Tibial artery (tissue), 4 donors: ENCODE data around the gene RIMBP2.
"Not testable (repeated sequence)": the region's sequence is repeated elsewhere in the genome, so short reads cannot be mapped to it uniquely, and the experiment has no call there.

ENCODE experiments used
- DNase-seq, 2 donors: peaks; one replicate each; pipeline ENCODE4 v3.0.0-alpha.2; 2019
- H3K27ac ChIP-seq, 2 donors: fragments of 200-600 bp; sonication (generic) in 1 of 2; 1 replicate in 1 of 2; 2 replicates in 1 of 2; pipeline ENCODE4 v1.5.1; 2018 to 2019; ENCODE audit warnings: mild to moderate bottlenecking in 1 of 2
- H3K27me3 ChIP-seq, 2 donors: fragments of 200-600 bp; sonication (generic) in 1 of 2; one replicate each; pipeline versions ENCODE4 v1.5.1 to v1.6.0; 2016 to 2019
- H3K36me3 ChIP-seq, 3 donors: fragments of 200-600 bp; sonication (generic) in 2 of 3; one replicate each; pipeline ENCODE4 v1.5.1; 2016 to 2019; ENCODE audit warnings: mild to moderate bottlenecking in 2 of 3
- H3K4me1 ChIP-seq, 4 donors: fragments of 200-600 bp; sonication (generic) in 2 of 4; 1 replicate in 3 of 4; 2 replicates in 1 of 4; pipeline ENCODE4 v1.5.1; 2016 to 2019
- H3K4me3 ChIP-seq, 2 donors: fragments of 200-600 bp; sonication (generic) in 1 of 2; 1 replicate in 1 of 2; 2 replicates in 1 of 2; pipeline ENCODE4 v1.5.1; 2018 to 2019; ENCODE audit warnings: mild to moderate bottlenecking in 2 of 2
- H3K9me3 ChIP-seq, 3 donors: fragments of 200-600 bp; sonication (generic) in 1 of 3; one replicate each; pipeline ENCODE4 v1.5.1; 2016 to 2019
- CTCF ChIP-seq, 2 experiments: fragments of 200-600 bp in 1 of 2; fragments of 450-650 bp in 1 of 2; IDR thresholded peaks; one replicate each; pipeline ENCODE4 v1.5.1; 2017 to 2019; ENCODE audit warnings: antibody characterized with exemption in 2 of 2, mild to moderate bottlenecking in 1 of 2, moderate library complexity in 1 of 2
- intact Hi-C: fragments of 100-400 bp; cut with DNase I; formaldehyde crosslinking; loops from one replicate; pipeline ENCODE4 v1.15.0; 2023; ENCODE audit warnings: low total_unique reads

The RIMBP2 gene

GRCh38 chr12:130649101-130650045, 66.7 kb downstream of the RIMBP2 start:
- peaks cover 0 to 29% (median 8%) of the 10 kb centered on the region in 3 donors for H3K9me3 ChIP-seq
- H3K4me3 ChIP-seq, result no peak overlapping the region
- no peak for DNase-seq
- H3K27me3 ChIP-seq, result no peaks in the 10 kb centered on the region
- H3K4me1 ChIP-seq, result no peaks in the 10 kb centered on the region
- no peak for TF ChIP-seq CTCF (IDR thresholded peaks at IDR 0.05)
- no peak overlapping the region for H3K27ac ChIP-seq
- no peaks in the 10 kb centered on the region for H3K36me3 ChIP-seq
- intact Hi-C loops, result no loop called here

DNA sequence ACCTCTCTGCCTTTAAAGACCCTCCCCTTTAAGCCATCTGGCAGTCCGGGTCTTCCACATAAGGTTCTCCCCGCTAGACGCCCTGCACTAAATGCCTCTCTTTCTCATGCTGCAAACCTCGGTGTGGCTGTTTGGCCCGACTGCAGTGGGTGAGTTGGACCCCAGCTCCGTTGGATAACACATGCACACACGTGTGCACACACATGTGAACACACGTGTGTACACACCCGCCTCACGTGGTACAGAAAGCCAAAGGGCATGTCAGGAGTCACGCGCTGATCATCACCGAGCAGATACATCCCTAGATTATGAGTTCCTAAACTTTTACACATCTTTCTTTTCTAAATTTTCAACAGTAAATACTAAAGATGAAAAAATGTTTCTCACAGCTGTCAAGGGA, 68.3 kb downstream of the RIMBP2 start:
- H3K4me3 ChIP-seq, result no peak overlapping the region
- no peaks in the 10 kb centered on the region for H3K27me3 ChIP-seq
- no peak for TF ChIP-seq CTCF (IDR thresholded peaks at IDR 0.05)
- DNase-seq, result no peak
- intact Hi-C loops, result no loop called here
- H3K36me3 ChIP-seq, result no peaks in the 10 kb centered on the region
- H3K27ac ChIP-seq, result no peak overlapping the region
- no peaks in the 10 kb centered on the region for H3K4me1 ChIP-seq
- peaks cover 0 to 19% (median 0%) of the 10 kb centered on the region in 3 donors for H3K9me3 ChIP-seq

GRCh38 chr12:130646716-130647370, 69.3 kb downstream of the RIMBP2 start:
- no peak for DNase-seq
- H3K27ac ChIP-seq, result no peak overlapping the region
- peaks cover 0 to 19% (median 0%) of the 10 kb centered on the region in 3 donors for H3K9me3 ChIP-seq
- intact Hi-C loops, result no loop called here
- H3K4me1 ChIP-seq, result no peaks in the 10 kb centered on the region
- no peak for TF ChIP-seq CTCF (IDR thresholded peaks at IDR 0.05)
- no peak overlapping the region for H3K4me3 ChIP-seq
- H3K27me3 ChIP-seq, result no peaks in the 10 kb centered on the region
- no peaks in the 10 kb centered on the region for H3K36me3 ChIP-seq

- H3K4me3 ChIP-seq, H3K36me3 ChIP-seq, H3K27ac ChIP-seq, H3K27me3 ChIP-seq, DNase-seq, intact Hi-C loops, H3K4me1 ChIP-seq: not testable (repeated sequence)
- peaks cover 0 to 18% (median 0%) of the 10 kb centered on the region in 3 donors for H3K9me3 ChIP-seq
These were observed 69.9 kb downstream of the RIMBP2 start for GRCh38 chr12:130646191-130646590.

- no peak for TF ChIP-seq CTCF (IDR thresholded peaks at IDR 0.05)
- Histone ChIP-seq H3K27me3 (no peaks in the 10 kb centered on the region), H3K9me3 (peaks cover 0 to 15% (median 0%) of the 10 kb centered on the region in 3 donors), H3K4me3 (no peak overlapping the region), H3K36me3 (no peaks in the 10 kb centered on the region), H3K27ac (no peak overlapping the region), H3K4me1 (no peaks in the 10 kb centered on the region)
- intact Hi-C loops, result no loop called here
- DNase-seq, result no peak
These were observed 70.3 kb downstream of the RIMBP2 start for GRCh38 chr12:130645751-130646150.

DNA sequence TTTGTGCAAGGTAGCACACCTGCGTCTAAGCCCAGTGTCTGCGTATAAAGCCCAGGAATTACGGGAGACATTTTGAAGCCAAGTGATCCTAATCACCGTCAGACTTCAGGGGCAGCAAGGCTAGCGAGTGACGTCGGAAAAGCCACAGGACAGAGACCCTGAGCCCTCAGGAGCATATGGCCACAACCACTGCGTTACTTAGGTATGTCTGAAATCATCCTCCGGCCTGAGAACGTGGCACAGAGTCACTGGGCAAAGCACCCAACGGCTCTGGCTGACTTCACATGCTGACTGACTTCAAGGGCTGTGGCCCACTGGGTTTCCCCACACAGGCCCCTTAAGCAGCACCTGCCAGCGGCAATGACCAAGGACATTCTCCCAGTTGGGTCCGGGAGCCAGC, 71.5 kb downstream of the RIMBP2 start:
- Histone ChIP-seq H3K9me3 (peaks cover 0 to 15% (median 0%) of the 10 kb centered on the region in 3 donors), H3K27me3 (no peaks in the 10 kb centered on the region), H3K4me1 (no peaks in the 10 kb centered on the region), H3K27ac (no peak overlapping the region), H3K4me3 (no peak overlapping the region), H3K36me3 (no peaks in the 10 kb centered on the region)
- DNase-seq, result no peak
- TF ChIP-seq CTCF (IDR thresholded peaks at IDR 0.05), result no peak
- intact Hi-C loops, result no loop called here
